HCT116 (cell line): ENCODE results near the gene PRKAG1. TPM values are rescaled to one million over a fixed set of nuclear protein-coding genes. Genes with fewer than 3 reads are reported as not detected.

Source experiments
- ATAC-seq: fragments of 200-7000 bp; cut with Tn5 transposase; 2 replicates; pipeline ENCODE4 v1.9.1; 2020; ENCODE audit warnings: mild to moderate bottlenecking, moderate library complexity
- BruUV-seq: library from RNA; stranded (reverse); fragments of 400-500 nt; replicated peaks from 2 replicates; lab custom pipeline; 2021; lab: Mats Ljungman, UMichigan
- CTCF ChIA-PET: fragments of 300-600 bp; sonication (Branson Sonifier 250); formaldehyde crosslinking; loops from one replicate; lab custom pipeline; 2021; ENCODE audit warnings: antibody characterized with exemption; lab: Charles Lee
- POLR2A ChIA-PET: fragments of 300-600, 350-600 bp; sonication (Branson Sonifier 250); formaldehyde crosslinking; loops from one replicate; lab custom pipeline; 2021; ENCODE audit warnings: antibody characterized with exemption; lab: Charles Lee
- RAD21 ChIA-PET, 2 experiments: fragments of 300-600 bp; sonication (Branson Sonifier 250); formaldehyde crosslinking; loops; one replicate each; lab custom pipeline; 2023; ENCODE audit warnings: low total read pairs in 2 of 2; ENCODE audit not compliant: uncharacterized antibody in 2 of 2, unreplicated experiment in 2 of 2, low non-redundant PET in 1 of 2; lab: Charles Lee
- DNase-seq: peaks from one replicate; pipeline ENCODE4 v3.0.0-alpha.2; 2010; ENCODE audit warnings: low read depth, low spot score
- H2AFZ ChIP-seq: fragments of 200-600 bp; shearing (Covaris generic), sonication (generic); 2 replicates; pipeline ENCODE4 v1.6.1; 2017; ENCODE audit warnings: low read depth, mixed run types, mixed read lengths, antibody characterized with exemption, low read length; ENCODE audit not compliant: poor library complexity, severe bottlenecking
- H3K27ac ChIP-seq: 2 replicates; pipeline ENCODE4 v1.5.1; 2012; ENCODE audit warnings: low read depth, low read length
- H3K27me3 ChIP-seq: fragments of 200-600 bp; sonication (generic); 2 replicates; pipeline ENCODE4 v1.6.1; 2016; ENCODE audit warnings: mixed run types, low read length, mixed read lengths; ENCODE audit not compliant: insufficient read depth
- H3K36me3 ChIP-seq, 2 experiments: fragments of 200-500 bp in 1 of 2; fragments of 200-600 bp in 1 of 2; sonication (Bioruptor generic) in 1 of 2; sonication (generic) in 1 of 2; 2 replicates each; pipeline versions ENCODE4 v1.5.1 to v1.6.1; 2014 to 2016; ENCODE audit warnings: low read length in 2 of 2, inconsistent platforms in 1 of 2, mixed read lengths in 1 of 2, mixed run types in 1 of 2; ENCODE audit not compliant: insufficient read depth in 2 of 2, control insufficient read depth in 1 of 2
- H3K4me1 ChIP-seq, 2 experiments: fragments of 200-600 bp in 1 of 2; sonication (generic) in 1 of 2; 2 replicates each; pipeline versions ENCODE4 v1.5.1 to v1.6.1; 2012 to 2017; ENCODE audit warnings: low read length in 2 of 2, inconsistent platforms in 1 of 2, mild to moderate bottlenecking in 1 of 2, mixed read lengths in 1 of 2, mixed run types in 1 of 2, moderate library complexity in 1 of 2; ENCODE audit not compliant: insufficient read depth in 2 of 2, control insufficient read depth in 1 of 2
- H3K4me2 ChIP-seq: fragments of 200-600 bp; sonication (generic); 2 replicates; pipeline ENCODE4 v1.6.1; 2017; ENCODE audit warnings: mixed run types, low read length, mixed read lengths
- H3K4me3 ChIP-seq, 2 experiments: fragments of 200-600 bp in 1 of 2; sonication (generic) in 1 of 2; replicated peaks in 1 of 2; 2 replicates each; pipeline ENCODE4 v1.5.1; 2011 to 2016; ENCODE audit warnings: low read length in 2 of 2, control low read depth in 1 of 2, low read depth in 1 of 2, mild to moderate bottlenecking in 1 of 2, mixed read lengths in 1 of 2, mixed run types in 1 of 2
- H3K79me2 ChIP-seq: fragments of 200-600 bp; sonication (generic); 2 replicates; pipeline ENCODE4 v1.6.1; 2017; ENCODE audit warnings: mild to moderate bottlenecking, mixed run types, low read length, moderate library complexity, mixed read lengths; ENCODE audit not compliant: insufficient read depth
- H3K9ac ChIP-seq: fragments of 200-600 bp; sonication (generic); 2 replicates; pipeline ENCODE4 v1.6.1; 2016; ENCODE audit warnings: low read length, mixed read lengths
- H3K9me2 ChIP-seq: fragments of 200-600 bp; sonication (generic), shearing (Covaris generic); 2 replicates; pipeline ENCODE4 v1.6.1; 2017; ENCODE audit warnings: mixed run types, mild to moderate bottlenecking, moderate library complexity; ENCODE audit not compliant: insufficient read depth
- H3K9me3 ChIP-seq, 2 experiments: fragments of 200-500 bp in 1 of 2; fragments of 200-600 bp in 1 of 2; sonication (Bioruptor generic) in 1 of 2; sonication (generic) in 1 of 2; 2 replicates each; pipeline ENCODE4 v1.6.1; 2014 to 2017; ENCODE audit warnings: low read length in 2 of 2, mixed read lengths in 2 of 2, inconsistent platforms in 1 of 2, low read depth in 1 of 2, mild to moderate bottlenecking in 1 of 2, mixed run types in 1 of 2, moderate library complexity in 1 of 2; ENCODE audit not compliant: control insufficient read depth in 1 of 2, insufficient read depth in 1 of 2
- H4K20me1 ChIP-seq: fragments of 200-600 bp; sonication (generic), shearing (Covaris generic); 2 replicates; pipeline ENCODE4 v1.6.1; 2017; ENCODE audit warnings: mixed run types, mild to moderate bottlenecking, moderate library complexity; ENCODE audit not compliant: insufficient read depth
- CEBPB ChIP-seq: IDR thresholded peaks from 2 replicates; pipeline ENCODE4 v1.6.1; 2012; ENCODE audit warnings: low read depth
- EZH2 ChIP-seq: fragments of 200-600 bp; sonication (generic); IDR thresholded peaks from 2 replicates; pipeline ENCODE4 v1.6.1; 2017; ENCODE audit warnings: antibody characterized with exemption, mixed run types
- FOSL1 ChIP-seq: IDR thresholded peaks from 2 replicates; pipeline ENCODE4 v1.6.1; 2012; ENCODE audit warnings: low read depth
- POLR2A ChIP-seq: IDR thresholded peaks from 2 replicates; pipeline ENCODE4 v1.7.0; 2011; ENCODE audit warnings: borderline replicate concordance; ENCODE audit not compliant: insufficient read depth, insufficient read length; ENCODE audit errors: extremely low read depth
- POLR2AphosphoS5 ChIP-seq: IDR thresholded peaks from 2 replicates; pipeline ENCODE4 v1.6.1; 2011; ENCODE audit warnings: mild to moderate bottlenecking, low read depth, low read length, moderate library complexity
- SIN3A ChIP-seq: IDR thresholded peaks from 2 replicates; pipeline ENCODE4 v1.6.1; 2012; ENCODE audit warnings: low read depth
- SP1 ChIP-seq: IDR thresholded peaks from 2 replicates; pipeline ENCODE4 v1.6.1; 2012; ENCODE audit warnings: low read depth
- TCF7L2 ChIP-seq: IDR thresholded peaks from 2 replicates; pipeline ENCODE4 v1.7.0; 2011; ENCODE audit warnings: borderline replicate concordance, inconsistent platforms; ENCODE audit not compliant: insufficient read depth, insufficient read length; ENCODE audit errors: extremely low read depth
- intact Hi-C: fragments of 100-400 bp; cut with micrococcal nuclease; formaldehyde crosslinking; loops from 2 replicates; pipeline ENCODE4 v1.10.0; 2022
- total RNA-seq: library from RNA; stranded (reverse); gene quantifications from one replicate; pipeline ENCODE4 v1.2.1, GENCODE V29; 2021; ENCODE audit not compliant: unreplicated experiment
- TF ChIP-seq, protein P1 (sequence below): IDR thresholded peaks from 2 replicates; pipeline ENCODE4 v1.6.1; 2012

The PRKAG1 gene
- total RNA-seq, 1 experiment from 2014 or later, result 64.6 TPM

DNA sequence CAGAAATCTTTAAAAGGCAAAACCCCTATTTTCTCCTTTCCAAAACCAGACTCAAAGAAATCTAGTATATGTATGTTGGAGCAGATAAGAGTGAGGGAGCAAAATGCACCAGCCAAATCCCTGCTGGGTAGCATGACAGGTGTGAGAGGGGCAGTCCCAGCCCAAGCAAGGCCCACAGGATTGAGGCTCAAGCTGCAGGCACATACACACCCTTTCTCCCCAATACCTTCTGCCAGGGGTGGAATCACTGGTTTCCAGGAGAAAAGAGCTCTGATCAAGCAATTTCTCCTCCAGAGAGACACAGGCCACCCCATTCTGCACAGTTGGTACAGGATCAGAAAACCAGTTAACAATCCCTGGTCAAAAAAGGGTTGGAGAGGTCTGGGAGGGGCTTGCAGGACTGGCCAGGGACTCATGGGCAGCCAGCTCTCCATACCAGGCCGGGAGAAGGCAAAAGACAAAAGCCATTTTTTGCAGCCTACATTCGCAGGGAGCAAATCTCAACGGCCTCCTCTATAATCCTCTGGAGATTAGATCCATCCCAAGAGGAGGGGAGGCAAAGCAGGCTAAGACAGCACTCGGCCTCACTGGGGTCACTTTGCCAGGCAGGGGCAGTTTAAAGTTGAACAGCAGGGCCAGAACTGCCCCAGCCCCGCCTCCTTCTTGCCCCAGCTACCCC is 39.9 kb upstream of the PRKAG1 start:
- H3K4me2 ChIP-seq, result peak overlapping the region; percentile 97
- DNase-seq, result no peak
- ChIA-PET POLR2A (interaction anchor here (0.6 kb wide), 1 partner anchor 15 kb away, joined by 4 read pairs; no protein-coding TSS in a partner anchor), CTCF (interaction anchor here (0.8 to 1.2 kb wide), 3 partner anchors 30 to 177 kb away, joined by 3 read pairs; no protein-coding TSS in a partner anchor), RAD21 (interaction anchor here in 1 of 2 experiments (1.0 kb wide), 1 partner anchor 69 kb away, joined by 3 read pairs; no protein-coding TSS in a partner anchor)
- TF ChIP-seq FOSL1 (no peak), POLR2AphosphoS5 (no peak), SP1 (no peak), SIN3A (no peak), TCF7L2 (no peak), CEBPB (no peak), EZH2 (no peak), POLR2A (no peak)
- TF ChIP-seq, protein P1, sequence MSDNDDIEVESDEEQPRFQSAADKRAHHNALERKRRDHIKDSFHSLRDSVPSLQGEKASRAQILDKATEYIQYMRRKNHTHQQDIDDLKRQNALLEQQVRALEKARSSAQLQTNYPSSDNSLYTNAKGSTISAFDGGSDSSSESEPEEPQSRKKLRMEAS, result no peak
- H3K79me2 ChIP-seq, result peaks cover 77% of the 10 kb centered on the region
- H3K27ac ChIP-seq, result peak overlapping the region; percentile 89; the same call in 1 of the 2 replicates
- H3K27me3 ChIP-seq, result no peaks in the 10 kb centered on the region
- no TSS peak for BruUV-seq
- H3K4me3 ChIP-seq, result peak overlapping the region; percentile 76 to 92
- no peak overlapping the region for H2AFZ ChIP-seq
- no peaks in the 10 kb centered on the region for H3K9me3 ChIP-seq
- intact Hi-C loops, result no loop called here
- no peaks in the 10 kb centered on the region for H3K9me2 ChIP-seq
- peaks cover 11 to 14% of the 10 kb centered on the region in 2 experiments; a peak in 2 of 4 replicates for H3K36me3 ChIP-seq
- no peak for ATAC-seq
- H4K20me1 ChIP-seq, result no peaks in the 10 kb centered on the region
- H3K9ac ChIP-seq, result peak overlapping the region; percentile 97
- peaks cover 17 to 40% of the 10 kb centered on the region in 2 experiments for H3K4me1 ChIP-seq
